HG02759 (cell line): ENCODE measurements around the gene TRPV5.

Source experiments
- ATAC-seq: cut with Tn5 transposase; IDR thresholded peaks from one replicate; pipeline ENCODE4 v1.9.1; 2021; ENCODE audit warnings: mild to moderate bottlenecking, moderate library complexity; ENCODE audit not compliant: unreplicated experiment

TRPV5 gene

GRCh38 chr7:142941541-142941940 lies 8.0 kb upstream of the TRPV5 start:
- no peak for ATAC-seq

- ATAC-seq = no peak
Observed at GRCh38 chr7:142940966-142941535, 7.5 kb upstream of the TRPV5 start.

GRCh38 chr7:142939226-142939910 lies 5.8 kb upstream of the TRPV5 start, which contains the start of gene LLCFC1:
LLCFC1 (plus strand) TSS chr7:142939484; CDS start chr7:142939622, 138 bp downstream.
- ATAC-seq = no peak

- no peak for ATAC-seq
Observed at GRCh38 chr7:142938611-142939010, 5.1 kb upstream of the TRPV5 start.

GRCh38 chr7:142935941-142936565 lies 2.5 kb upstream of the TRPV5 start:
- no peak for ATAC-seq

GRCh38 chr7:142934056-142934455 lies 510 bp upstream of the TRPV5 start:
- ATAC-seq = no peak

- no peak for ATAC-seq
Observed at GRCh38 chr7:142933092-142933475, 462 bp downstream of the TRPV5 start.

- no peak for ATAC-seq
Observed at GRCh38 chr7:142932386-142933091, 1.0 kb downstream of the TRPV5 start.

- no peak for ATAC-seq
Observed at GRCh38 chr7:142930126-142930730, 3.3 kb downstream of the TRPV5 start.

GRCh38 chr7:142927949-142928348 lies 5.6 kb downstream of the TRPV5 start:
- no peak for ATAC-seq

- no peak for ATAC-seq
Observed at GRCh38 chr7:142927085-142927745, 6.3 kb downstream of the TRPV5 start.

- no peak for ATAC-seq
Observed at GRCh38 chr7:142925413-142925812, 8.1 kb downstream of the TRPV5 start.

- ATAC-seq = no peak
Observed at GRCh38 chr7:142923391-142923790, 10.2 kb downstream of the TRPV5 start.

- no peak for ATAC-seq
Observed at GRCh38 chr7:142919656-142920055, 13.9 kb downstream of the TRPV5 start.

- no peak for ATAC-seq
Observed at GRCh38 chr7:142918901-142919300, 14.6 kb downstream of the TRPV5 start.

- ATAC-seq = no peak
Observed at GRCh38 chr7:142917447-142917846, 16.1 kb downstream of the TRPV5 start.

GRCh38 chr7:142916508-142916907 lies 17.0 kb downstream of the TRPV5 start:
- ATAC-seq = no peak

GRCh38 chr7:142915315-142915714 lies 18.2 kb downstream of the TRPV5 start:
- ATAC-seq = no peak

- no peak for ATAC-seq
Observed at GRCh38 chr7:142914121-142914520, 19.4 kb downstream of the TRPV5 start.

GRCh38 chr7:142913566-142913965 lies 20.0 kb downstream of the TRPV5 start:
- no peak for ATAC-seq

- no peak for ATAC-seq
Observed at GRCh38 chr7:142913051-142913450, 20.5 kb downstream of the TRPV5 start.
